K562 (cell line): ENCODE measurements around the gene EFCAB12. TPM values are rescaled to one million over a fixed set of nuclear protein-coding genes. Genes with fewer than 3 reads are reported as not detected.

Experiments used
- ATAC-seq: fragments of 200-7000 bp; cut with Tn5 transposase; 3 replicates; pipeline ENCODE4 v1.9.1; 2020; ENCODE audit warnings: moderate library complexity
- BruUV-seq: library from RNA; stranded (reverse); fragments of 400-500 nt; replicated peaks from 2 replicates; lab custom pipeline; 2021; lab: Mats Ljungman, UMichigan
- CTCF ChIA-PET: fragments of 300-600 bp; formaldehyde crosslinking; extraction: SDS; loops from one replicate; lab custom pipeline; 2021; ENCODE audit warnings: low intra/inter-chr PET ratio; lab: Yijun Ruan, JAX
- POLR2A ChIA-PET: fragments of 300-600, 350-650 bp; sonication (Branson Sonifier 250); formaldehyde crosslinking; extraction: SDS; loops from one replicate; lab custom pipeline; 2021; ENCODE audit warnings: antibody characterized with exemption, inconsistent platforms; lab: Yijun Ruan, JAX
- DNase-seq, 4 experiments: peaks; one replicate each; pipeline versions ENCODE4 v3.0.0 to v3.0.0-alpha.2; 2011 to 2018; ENCODE audit warnings: low spot score in 3 of 4, mixed read lengths in 3 of 4; ENCODE audit errors: extremely low read depth in 1 of 4
- FAIRE-seq: peaks from 2 replicates; lab custom pipeline; 2011; peaks lifted over from hg19 to GRCh38; lab: Jason Lieb, UNC
- H2AFZ ChIP-seq: 2 replicates; pipeline ENCODE4 v1.6.0; 2011; ENCODE audit warnings: low read depth, low read length, control low read depth, inconsistent platforms
- H3K27ac ChIP-seq: fragments of 200-600 bp; 3 replicates; pipeline ENCODE4 v1.8.0; 2011; ENCODE audit warnings: low read depth, mild to moderate bottlenecking, control low read depth, inconsistent platforms, low read length, moderate library complexity, mixed read lengths; ENCODE audit errors: extremely low read depth
- H3K27me3 ChIP-seq, 2 experiments: fragments of 300-600 bp in 1 of 2; 2 replicates in 1 of 2; 3 replicates in 1 of 2; pipeline versions ENCODE4 v1.6.0 to v1.8.0; 2011; ENCODE audit warnings: inconsistent platforms in 2 of 2, low read length in 2 of 2, mild to moderate bottlenecking in 1 of 2, mixed read lengths in 1 of 2, moderate library complexity in 1 of 2; ENCODE audit not compliant: control insufficient read depth in 2 of 2, insufficient read depth in 2 of 2
- H3K36me3 ChIP-seq: fragments of 300-600 bp; 3 replicates; pipeline ENCODE4 v1.8.0; 2011; ENCODE audit warnings: mild to moderate bottlenecking, low read length, inconsistent platforms; ENCODE audit not compliant: control insufficient read depth, insufficient read depth
- H3K4me1 ChIP-seq, 2 experiments: fragments of 200-600 bp in 1 of 2; replicated peaks in 1 of 2; 2 replicates in 1 of 2; 3 replicates in 1 of 2; pipeline versions ENCODE4 v1.5.1 to v1.8.0; 2011; ENCODE audit warnings: inconsistent platforms in 2 of 2, low read length in 2 of 2, mild to moderate bottlenecking in 1 of 2, mixed read lengths in 1 of 2, moderate library complexity in 1 of 2; ENCODE audit not compliant: control insufficient read depth in 2 of 2, insufficient read depth in 2 of 2
- H3K4me2 ChIP-seq: 2 replicates; pipeline ENCODE4 v1.6.1; 2011; ENCODE audit warnings: low read length, control low read depth, inconsistent platforms, mixed read lengths; ENCODE audit not compliant: insufficient read depth
- H3K4me3 ChIP-seq: fragments of 200-600 bp; sonication (generic), shearing (Covaris generic); 2 replicates; pipeline ENCODE4 v1.5.1; 2016; ENCODE audit warnings: control low read depth, inconsistent platforms
- H3K79me2 ChIP-seq: fragments of 200-600 bp; 3 replicates; pipeline ENCODE4 v1.8.0; 2011; ENCODE audit warnings: low read length, inconsistent platforms; ENCODE audit not compliant: control insufficient read depth, insufficient read depth
- H3K9ac ChIP-seq, 2 experiments: 2 replicates each; pipeline versions ENCODE4 v1.6.0 to v1.6.1; 2011; ENCODE audit warnings: low read depth in 2 of 2, low read length in 2 of 2, control low read depth in 1 of 2, inconsistent platforms in 1 of 2, mild to moderate bottlenecking in 1 of 2, mixed read lengths in 1 of 2; ENCODE audit not compliant: insufficient read depth in 1 of 2
- H3K9me1 ChIP-seq: one replicate; pipeline ENCODE4 v1.6.0; 2011; ENCODE audit warnings: inconsistent platforms, mild to moderate bottlenecking, low read length, moderate library complexity; ENCODE audit not compliant: control insufficient read depth, insufficient read depth
- H3K9me3 ChIP-seq: replicated peaks from 2 replicates; pipeline ENCODE4 v1.5.1; 2011; ENCODE audit warnings: low read depth, low read length, inconsistent platforms; ENCODE audit not compliant: control insufficient read depth, insufficient read depth
- H4K20me1 ChIP-seq: replicated peaks from 2 replicates; pipeline ENCODE4 v1.6.1; 2011; ENCODE audit warnings: low read length, inconsistent platforms, mixed read lengths; ENCODE audit not compliant: control insufficient read depth, insufficient read depth
- GABPA ChIP-seq: fragments of 200-800 bp; sonication (Bioruptor generic); conservative IDR thresholded peaks from 2 replicates; pipeline ENCODE4 v1.6.1; 2016; ENCODE audit warnings: low read depth, missing genetic modification characterization, missing compliant biosample characterization
- GATAD2A ChIP-seq: fragments of 450-650 bp; IDR thresholded peaks from 2 replicates; pipeline ENCODE4 v1.6.1; 2017
- LEF1 ChIP-seq: fragments of 450-650 bp; IDR thresholded peaks from 2 replicates; pipeline ENCODE4 v1.6.1; 2016; ENCODE audit warnings: mild to moderate bottlenecking
- MTA2 ChIP-seq: fragments of 450-650 bp; IDR thresholded peaks from 2 replicates; pipeline ENCODE4 v1.6.1; 2016; ENCODE audit warnings: low read depth
- NFE2L1 ChIP-seq: fragments of 450-650 bp; IDR thresholded peaks from 2 replicates; pipeline ENCODE4 v1.6.1; 2016; ENCODE audit warnings: missing genetic modification characterization, low read depth, mild to moderate bottlenecking, missing compliant biosample characterization, moderate library complexity, borderline replicate concordance
- RAD51 ChIP-seq: fragments of 450-650 bp; IDR thresholded peaks from 2 replicates; pipeline ENCODE4 v1.7.1; 2016; ENCODE audit warnings: low read depth, mild to moderate bottlenecking, borderline replicate concordance
- SNAPC5 ChIP-seq: fragments of 250-450 bp; sonication (Bioruptor Pico); IDR thresholded peaks from 2 replicates; pipeline ENCODE4 v1.8.0; 2021; ENCODE audit warnings: moderate library complexity, mild to moderate bottlenecking, inconsistent platforms
- TAF15 ChIP-seq: fragments of 200-400 bp; formaldehyde crosslinking; IDR thresholded peaks from 2 replicates; pipeline ENCODE4 v1.6.1; 2017; ENCODE audit warnings: mild to moderate bottlenecking, low read depth, low read length, moderate library complexity
- UBTF ChIP-seq, 2 experiments: IDR thresholded peaks; 2 replicates each; pipeline ENCODE4 v1.6.1; 2012; ENCODE audit warnings: improper control_type of control experiment in 2 of 2, low read depth in 2 of 2, low read length in 2 of 2, borderline replicate concordance in 1 of 2
- ZBTB11 ChIP-seq, 3 experiments: fragments of 200-800 bp in 1 of 3; fragments of 250-450 bp in 1 of 3; fragments of 450-650 bp in 1 of 3; sonication (Bioruptor Pico) in 1 of 3; sonication (Bioruptor generic) in 1 of 3; formaldehyde crosslinking in 1 of 3; IDR thresholded peaks; 2 replicates each; pipeline versions ENCODE4 v1.6.1 to v1.8.0; 2016 to 2022; ENCODE audit warnings: mild to moderate bottlenecking in 2 of 3, missing genetic modification characterization in 2 of 3, missing compliant biosample characterization in 1 of 3, moderate library complexity in 1 of 3
- ZNF445 ChIP-seq: fragments of 250-450 bp; sonication (Bioruptor Pico); IDR thresholded peaks from 2 replicates; pipeline ENCODE4 v1.4.0; 2020; ENCODE audit warnings: low read depth, mild to moderate bottlenecking, moderate library complexity
- ZNF592 ChIP-seq: fragments of 450-650 bp; IDR thresholded peaks from 2 replicates; pipeline ENCODE4 v1.6.1; 2017; ENCODE audit warnings: antibody characterized with exemption, mild to moderate bottlenecking
- ZSCAN29 ChIP-seq: fragments of 450-650 bp; IDR thresholded peaks from 2 replicates; pipeline ENCODE4 v1.6.1; 2017
- WGBS: fragments of 100-300 bp; shearing (Covaris generic); methylation state at CpG from one replicate; pipeline ENCODE4 v1.1.6; 2016; ENCODE audit warnings: low coverage, mixed read lengths; ENCODE audit not compliant: insufficient coverage; ENCODE audit errors: missing lambda C conversion rate; 5-methylcytosine and 5-hydroxymethylcytosine counted together
- in situ Hi-C: fragments of 300-500 bp; cut with MboI; formaldehyde crosslinking; loops from 4 replicates; pipeline ENCODE4 v1.15.0; 2018; ENCODE audit warnings: inconsistent platforms, mixed read lengths
- intact Hi-C: fragments of 100-400 bp; cut with micrococcal nuclease; formaldehyde crosslinking; loops from 2 replicates; pipeline ENCODE4 v1.14.2; 2022
- polyA plus RNA-seq, 8 experiments: library from polyadenylated mRNA; depleted of rRNA in 4 of 8; stranded (reverse) in 5 of 8; unstranded in 3 of 8; fragments of >200 nt; fragmentation: Nextera tagmentation in 2 of 8; fragmentation: Illumina TruSeq in 1 of 8; extraction: Ambion mirVana in 2 of 8; extraction: Trizol in 1 of 8; gene quantifications; 2 replicates each; pipeline versions ENCODE4 v1.2.1 to v1.2.3, GENCODE V29; 2011 to 2014; ENCODE audit warnings: inconsistent platforms in 1 of 8, missing spikeins in 1 of 8
- total RNA-seq, 7 experiments: library from RNA; depleted of rRNA in 6 of 7; stranded (reverse); fragments of >200 nt in 6 of 7; fragmentation: Illumina TruSeq in 2 of 7; extraction: Trizol in 2 of 7; gene quantifications; 2 replicates each; pipeline versions ENCODE4 v1.2.1 to v1.2.3, GENCODE V29; 2011 to 2021; ENCODE audit warnings: low replicate concordance in 1 of 7

EFCAB12 gene
- total and polyA plus RNA-seq, 9 of the 15 experiments (the other 6 are each of a cell fraction or from before 2014, with no cell fraction given): 0.08 to 0.95 (median 0.56) TPM; not detected in 1

GRCh38 chr3:129393271-129393670 lies 35.2 kb downstream of the EFCAB12 start:
- H3K9ac ChIP-seq: no peak overlapping the region
- no peak overlapping the region for H3K27ac ChIP-seq
- no peaks in the 10 kb centered on the region for H4K20me1 ChIP-seq
- DNase-seq (no peak), ATAC-seq (no peak), FAIRE-seq (no peak)
- no peak overlapping the region for H2AFZ ChIP-seq
- H3K4me2 ChIP-seq: no peak overlapping the region
- intact Hi-C loops: no loop called here
- in situ Hi-C loops: loop anchor here (25.0 kb wide), 1 partner anchor 419 kb away; no protein-coding TSS in a partner anchor
- no peaks in the 10 kb centered on the region; a peak in 2 of 5 replicates for H3K4me1 ChIP-seq
- H3K9me3 ChIP-seq: no peaks in the 10 kb centered on the region
- H3K79me2 ChIP-seq: peaks cover 32% of the 10 kb centered on the region
- ChIA-PET POLR2A (no interaction called here), CTCF (no interaction called here)
- H3K36me3 ChIP-seq: peaks cover 60% of the 10 kb centered on the region
- no peaks in the 10 kb centered on the region for H3K9me1 ChIP-seq
- 95% methylated on average over 6 of the region's 6 CpGs for WGBS
- no TSS peak for BruUV-seq
- no peaks in the 10 kb centered on the region for H3K27me3 ChIP-seq
- no peak overlapping the region for H3K4me3 ChIP-seq
- TF ChIP-seq UBTF (IDR thresholded peaks at IDR 0.05; ENCODE audit: borderline replicate concordance in 1 of 2, low read depth in 2 of 2, low read length in 2 of 2): no peak
- no peak for TF ChIP-seq ZNF445 (CRISPR knock-in tag)
- TF ChIP-seq SNAPC5 (CRISPR knock-in tag): no peak
- TF ChIP-seq LEF1: no peak
- TF ChIP-seq NFE2L1 (tag): no peak
- no peak for TF ChIP-seq ZBTB11 (CRISPR knock-in tag; IDR thresholded peaks at IDR 0.05)
- no peak for TF ChIP-seq ZNF592
- TF ChIP-seq ZSCAN29: no peak
- TF ChIP-seq MTA2: no peak
- TF ChIP-seq GATAD2A: no peak
- TF ChIP-seq TAF15: no peak
- no peak for TF ChIP-seq GABPA (tag)
- TF ChIP-seq RAD51: no peak
